SU-DHL-6 (cell line): ENCODE data around the gene KSR2.

Source experiments
- CTCF ChIP-seq: fragments of 200-600 bp; sonication (generic); IDR thresholded peaks from one replicate; pipeline ENCODE4 v1.5.1; 2017; ENCODE audit warnings: antibody characterized with exemption, mild to moderate bottlenecking, low read length, moderate library complexity; ENCODE audit not compliant: insufficient read depth, poor library complexity, severe bottlenecking
- EZH2phosphoT487 ChIP-seq: fragments of 200-600 bp; sonication (generic), shearing (Covaris generic); conservative IDR thresholded peaks from 2 replicates; pipeline ENCODE4 v1.6.1; 2018; ENCODE audit warnings: mild to moderate bottlenecking, antibody characterized with exemption, low read length, moderate library complexity, mixed read lengths

GRCh38 chr12:117439531-117440001 lies 529.2 kb downstream of the KSR2 start:
- TF ChIP-seq EZH2phosphoT487 (no peak), CTCF (no peak)
